HFFc6 (cell line): ENCODE results near the gene WDR1. TPM values are rescaled to one million over a fixed set of nuclear protein-coding genes. Genes with fewer than 3 reads are reported as not detected.

Experiments used
- DNase-seq: peaks from one replicate; pipeline ENCODE4 v3.0.0-alpha.2; 2018
- H3K27ac Mint-ChIP-seq: 2 replicates; pipeline ENCODE4 v1.8.0; 2020; ENCODE audit warnings: mild to moderate bottlenecking, mixed read lengths
- H3K27me3 Mint-ChIP-seq: 2 replicates; pipeline ENCODE4 v1.8.0; 2021; ENCODE audit warnings: mild to moderate bottlenecking, moderate library complexity, mixed read lengths; ENCODE audit not compliant: insufficient read depth
- H3K36me3 Mint-ChIP-seq: 2 replicates; pipeline ENCODE4 v1.8.0; 2021; ENCODE audit warnings: low read depth, mixed read lengths
- H3K4me1 Mint-ChIP-seq: 2 replicates; pipeline ENCODE4 v1.8.0; 2020; ENCODE audit warnings: low read depth, mixed read lengths
- H3K4me3 Mint-ChIP-seq: 2 replicates; pipeline ENCODE4 v1.8.0; 2020; ENCODE audit warnings: mild to moderate bottlenecking, moderate library complexity, mixed read lengths
- H3K9me3 Mint-ChIP-seq: 2 replicates; pipeline ENCODE4 v1.8.0; 2020; ENCODE audit warnings: mild to moderate bottlenecking, mixed read lengths
- total RNA-seq, 6 experiments: library from RNA; stranded (reverse); fragmentation: NEBNext Ultra II Directional; extraction: Animal tissue kit (Norgen Biotek cat#: 25700); gene quantifications; 2 replicates in 1 of 6; 3 replicates in 5 of 6; pipeline ENCODE4 v1.2.3, GENCODE V29; 2021
- TF ChIP-seq, protein P1 (sequence below): fragments of 200-600 bp; sonication (generic); IDR thresholded peaks from 2 replicates; pipeline ENCODE4 v1.5.0; 2021; ENCODE audit warnings: antibody characterized with exemption, mild to moderate bottlenecking

Gene WDR1
- total RNA-seq, 6 experiments from 2014 or later = 720 to 838 (median 782) TPM

GRCh38 chr4:10054571-10055041 is 62.0 kb downstream of the WDR1 start:
- Mint-ChIP-seq H3K36me3 (0 out of 2 replicates have a peak, but pooled peaks cover 8% of the 10 kb centered on the region), H3K27ac (no peak overlapping the region), H3K4me1 (no peaks in the 10 kb centered on the region), H3K27me3 (peaks cover 15% of the 10 kb centered on the region), H3K9me3 (no peaks in the 10 kb centered on the region), H3K4me3 (no peak overlapping the region)
- TF ChIP-seq, protein P1, sequence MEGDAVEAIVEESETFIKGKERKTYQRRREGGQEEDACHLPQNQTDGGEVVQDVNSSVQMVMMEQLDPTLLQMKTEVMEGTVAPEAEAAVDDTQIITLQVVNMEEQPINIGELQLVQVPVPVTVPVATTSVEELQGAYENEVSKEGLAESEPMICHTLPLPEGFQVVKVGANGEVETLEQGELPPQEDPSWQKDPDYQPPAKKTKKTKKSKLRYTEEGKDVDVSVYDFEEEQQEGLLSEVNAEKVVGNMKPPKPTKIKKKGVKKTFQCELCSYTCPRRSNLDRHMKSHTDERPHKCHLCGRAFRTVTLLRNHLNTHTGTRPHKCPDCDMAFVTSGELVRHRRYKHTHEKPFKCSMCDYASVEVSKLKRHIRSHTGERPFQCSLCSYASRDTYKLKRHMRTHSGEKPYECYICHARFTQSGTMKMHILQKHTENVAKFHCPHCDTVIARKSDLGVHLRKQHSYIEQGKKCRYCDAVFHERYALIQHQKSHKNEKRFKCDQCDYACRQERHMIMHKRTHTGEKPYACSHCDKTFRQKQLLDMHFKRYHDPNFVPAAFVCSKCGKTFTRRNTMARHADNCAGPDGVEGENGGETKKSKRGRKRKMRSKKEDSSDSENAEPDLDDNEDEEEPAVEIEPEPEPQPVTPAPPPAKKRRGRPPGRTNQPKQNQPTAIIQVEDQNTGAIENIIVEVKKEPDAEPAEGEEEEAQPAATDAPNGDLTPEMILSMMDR = no peak
- DNase-seq = no peak

- Mint-ChIP-seq H3K4me1 (no peaks in the 10 kb centered on the region), H3K36me3 (0 out of 2 replicates have a peak, but pooled peaks cover under 1% of the 10 kb centered on the region), H3K27me3 (peaks cover 15% of the 10 kb centered on the region), H3K27ac (no peak overlapping the region), H3K4me3 (no peak overlapping the region), H3K9me3 (no peaks in the 10 kb centered on the region)
- TF ChIP-seq, protein P1 = no peak
- no peak for DNase-seq
Measured at GRCh38 chr4:10053635-10054453, 62.8 kb downstream of the WDR1 start.

DNA sequence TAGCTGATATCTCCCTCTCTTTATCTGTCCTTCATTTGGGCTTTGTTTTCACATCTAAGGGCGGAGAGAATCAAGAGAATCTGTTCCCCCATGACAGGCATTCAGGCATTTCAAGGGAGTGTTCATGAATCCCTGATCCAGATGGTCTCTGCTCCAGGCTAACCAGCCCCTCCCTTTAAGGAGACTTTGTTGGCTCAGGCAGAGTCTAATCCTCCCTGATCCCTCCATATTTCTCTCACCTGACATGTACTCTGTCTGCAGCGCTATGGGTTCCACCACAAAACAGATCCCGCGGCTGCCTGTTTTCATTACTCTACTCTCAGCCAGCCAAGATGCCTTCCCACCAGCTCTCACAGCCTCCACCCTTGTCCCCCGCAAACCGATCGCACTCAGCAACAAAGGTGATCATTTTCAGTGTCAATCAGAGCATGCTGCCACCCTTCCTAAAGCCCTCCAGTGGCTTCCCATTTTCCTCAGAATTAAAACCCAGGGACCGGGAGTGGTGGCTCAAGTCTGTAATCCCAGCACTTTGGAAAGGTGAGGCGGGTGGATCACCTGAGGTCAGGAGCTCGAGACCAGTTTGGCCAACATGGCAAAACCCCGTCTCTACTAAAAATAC is 65.0 kb downstream of the WDR1 start:
- Mint-ChIP-seq H3K9me3 (no peaks in the 10 kb centered on the region), H3K4me3 (no peak overlapping the region), H3K4me1 (no peaks in the 10 kb centered on the region), H3K36me3 (no peaks in the 10 kb centered on the region), H3K27ac (no peak overlapping the region), H3K27me3 (peaks cover 15% of the 10 kb centered on the region)
- TF ChIP-seq, protein P1 = no peak
- DNase-seq = no peak

- H3K4me3 Mint-ChIP-seq = no peak overlapping the region
- no peak for DNase-seq
- no peaks in the 10 kb centered on the region for H3K36me3 Mint-ChIP-seq
- H3K4me1 Mint-ChIP-seq = peaks cover 5% of the 10 kb centered on the region
- H3K27ac Mint-ChIP-seq = no peak overlapping the region
- TF ChIP-seq, protein P1 = no peak
- no peaks in the 10 kb centered on the region for H3K9me3 Mint-ChIP-seq
- peaks cover 15% of the 10 kb centered on the region for H3K27me3 Mint-ChIP-seq
Measured at GRCh38 chr4:10050721-10051120, 65.9 kb downstream of the WDR1 start.

- Mint-ChIP-seq H3K4me1 (peaks cover 9% of the 10 kb centered on the region), H3K27me3 (peaks cover 15% of the 10 kb centered on the region), H3K36me3 (no peaks in the 10 kb centered on the region), H3K27ac (no peak overlapping the region), H3K4me3 (no peak overlapping the region), H3K9me3 (no peaks in the 10 kb centered on the region)
- no peak for DNase-seq
- TF ChIP-seq, protein P1 = no peak
Measured at GRCh38 chr4:10050261-10050661, 66.3 kb downstream of the WDR1 start.
